HG03108 (cell line): ENCODE measurements around the gene NME3.

Experiments used
- ATAC-seq: cut with Tn5 transposase; IDR thresholded peaks from one replicate; pipeline ENCODE4 v1.9.1; 2021; ENCODE audit warnings: moderate library complexity; ENCODE audit not compliant: unreplicated experiment

The NME3 gene

GRCh38 chr16:1729445-1729844 lies 41.9 kb downstream of the NME3 start:
- no peak for ATAC-seq

- ATAC-seq: no peak
These were observed 42.3 kb downstream of the NME3 start for GRCh38 chr16:1729026-1729425.

DNA sequence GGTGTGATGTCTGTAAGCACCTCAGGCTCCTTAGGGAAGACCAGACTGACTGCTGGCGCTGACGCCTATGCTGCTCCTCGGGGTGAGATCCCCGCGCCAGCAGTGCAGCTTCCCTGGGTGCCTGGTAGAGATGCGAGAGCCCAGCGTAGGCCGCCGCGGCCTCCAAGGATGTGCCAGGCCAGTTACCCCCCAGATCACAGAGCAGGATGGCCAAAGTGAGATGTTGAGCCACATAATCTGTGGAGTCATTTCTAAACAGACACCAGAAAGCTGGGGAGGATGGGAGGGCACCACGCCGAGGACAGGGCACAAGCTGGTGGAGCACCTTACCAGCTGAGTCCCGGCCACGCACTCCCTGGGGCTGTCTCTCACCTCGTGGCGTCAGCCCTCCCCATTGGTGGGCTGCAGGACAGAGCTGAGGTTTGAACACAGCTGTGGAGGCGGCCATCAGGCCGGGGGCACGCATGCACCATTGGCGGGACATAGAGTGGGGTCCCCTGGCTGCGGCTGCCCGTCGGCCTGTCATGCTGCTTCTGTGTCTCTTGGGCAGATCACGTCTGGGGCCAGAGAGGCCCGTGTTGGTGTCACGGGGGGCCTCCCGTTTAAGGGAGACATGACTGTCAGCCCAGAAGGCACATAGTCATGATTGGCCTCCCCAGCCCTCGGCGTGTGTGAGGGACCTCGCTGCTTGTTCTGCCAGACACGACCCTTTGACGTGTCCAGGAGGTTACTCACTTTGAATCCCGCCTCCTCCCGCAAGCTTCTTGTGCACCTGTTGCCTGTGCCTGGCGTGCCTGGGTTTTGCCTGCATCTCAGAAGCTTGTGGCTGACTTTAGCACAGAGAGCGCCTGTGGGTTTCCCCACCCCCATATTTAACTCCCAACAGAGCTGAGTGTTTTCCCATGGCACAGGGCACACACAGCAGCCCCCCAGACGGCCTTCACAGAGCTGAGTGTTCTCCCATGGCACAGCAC lies 43.4 kb downstream of the NME3 start:
- ATAC-seq: no peak

- no peak for ATAC-seq
These were observed 44.5 kb downstream of the NME3 start for GRCh38 chr16:1726661-1727502.

DNA sequence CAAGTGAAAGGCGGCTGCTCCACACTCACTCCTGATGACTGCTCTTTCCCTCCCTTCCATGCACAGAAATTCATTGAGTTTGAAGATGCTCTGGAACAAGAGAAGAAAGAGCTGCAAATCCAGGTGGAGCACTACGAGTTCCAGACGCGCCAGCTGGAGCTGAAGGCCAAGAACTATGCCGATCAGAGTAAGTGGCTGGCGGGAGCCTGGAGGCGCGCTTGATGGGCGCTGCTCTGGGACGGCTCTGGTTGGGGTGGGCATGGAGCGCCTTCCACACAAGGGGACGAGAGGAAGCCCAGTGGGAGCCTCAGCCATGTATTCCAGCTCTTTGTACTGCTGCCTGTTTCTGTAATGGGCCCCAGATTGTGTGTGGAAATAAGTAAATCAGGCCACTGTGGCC lies 46.9 kb downstream of the NME3 start:
- no peak for ATAC-seq

GRCh38 chr16:1723450-1724147 lies 47.7 kb downstream of the NME3 start:
- ATAC-seq: no peak

- no peak for ATAC-seq
These were observed 50.0 kb downstream of the NME3 start for GRCh38 chr16:1721372-1721771.
